H9 (cell line): Measurements from ENCODE around the gene MAPKAPK3. TPM values are rescaled to one million over a fixed set of nuclear protein-coding genes. Genes with fewer than 3 reads are reported as not detected.

Experiments used
- DNase-seq: peaks from one replicate; pipeline ENCODE4 v3.0.0-alpha.2; 2017
- H2AFZ ChIP-seq: one replicate; pipeline ENCODE4 v1.6.1; 2013; ENCODE audit warnings: mild to moderate bottlenecking, low read length, control low read depth, moderate library complexity
- H2AK5ac ChIP-seq: 2 replicates; pipeline ENCODE4 v1.6.1; 2013; ENCODE audit warnings: low read length, control low read depth, mixed read lengths; ENCODE audit not compliant: insufficient read length
- H2BK120ac ChIP-seq: one replicate; pipeline ENCODE4 v1.6.1; 2013; ENCODE audit warnings: low read depth, mild to moderate bottlenecking, low read length, control low read depth, inconsistent platforms; ENCODE audit not compliant: poor library complexity, severe bottlenecking
- H2BK12ac ChIP-seq: 2 replicates; pipeline ENCODE4 v1.6.1; 2013; ENCODE audit warnings: low read length, control low read depth, mixed read lengths, low read depth; ENCODE audit not compliant: insufficient read length
- H2BK15ac ChIP-seq: 2 replicates; pipeline ENCODE4 v1.6.1; 2013; ENCODE audit warnings: low read depth, low read length, control low read depth
- H2BK20ac ChIP-seq: one replicate; pipeline ENCODE4 v1.6.1; 2013; ENCODE audit warnings: low read depth, mild to moderate bottlenecking, low read length, control low read depth, inconsistent platforms; ENCODE audit not compliant: poor library complexity, severe bottlenecking
- H2BK5ac ChIP-seq: 2 replicates; pipeline ENCODE4 v1.6.1; 2013; ENCODE audit warnings: low read length, control low read depth, mixed read lengths; ENCODE audit not compliant: insufficient read length
- H3K14ac ChIP-seq: 2 replicates; pipeline ENCODE4 v1.6.1; 2013; ENCODE audit warnings: low read length, control low read depth; ENCODE audit not compliant: insufficient read depth
- H3K18ac ChIP-seq: 2 replicates; pipeline ENCODE4 v1.6.1; 2013; ENCODE audit warnings: low read depth, mild to moderate bottlenecking, mixed read lengths, low read length, control low read depth; ENCODE audit not compliant: insufficient read length
- H3K23ac ChIP-seq: 2 replicates; pipeline ENCODE4 v1.6.1; 2013; ENCODE audit warnings: low read length, control low read depth, mixed read lengths, low read depth; ENCODE audit not compliant: insufficient read length
- H3K23me2 ChIP-seq: 2 replicates; pipeline ENCODE4 v1.6.1; 2013; ENCODE audit warnings: low read depth, mild to moderate bottlenecking, mixed read lengths, low read length, control low read depth; ENCODE audit not compliant: insufficient read length, poor library complexity, severe bottlenecking
- H3K27ac ChIP-seq: 2 replicates; pipeline ENCODE4 v1.5.1; 2013; ENCODE audit warnings: low read length, control low read depth, mixed read lengths, low read depth; ENCODE audit not compliant: insufficient read length
- H3K27me3 ChIP-seq: 2 replicates; pipeline ENCODE4 v1.6.1; 2013; ENCODE audit warnings: low read length, control low read depth, inconsistent platforms; ENCODE audit not compliant: insufficient read depth
- H3K4ac ChIP-seq: 2 replicates; pipeline ENCODE4 v1.6.1; 2013; ENCODE audit warnings: low read depth, mild to moderate bottlenecking, control low read depth, inconsistent platforms, low read length, moderate library complexity
- H3K4me1 ChIP-seq: 2 replicates; pipeline ENCODE4 v1.6.1; 2013; ENCODE audit warnings: low read length, control low read depth, inconsistent platforms; ENCODE audit not compliant: insufficient read depth
- H3K4me2 ChIP-seq: 2 replicates; pipeline ENCODE4 v1.6.1; 2013; ENCODE audit warnings: low read length, control low read depth, mixed read lengths; ENCODE audit not compliant: insufficient read length, insufficient read depth
- H3K56ac ChIP-seq: 2 replicates; pipeline ENCODE4 v1.6.1; 2013; ENCODE audit warnings: low read depth, mild to moderate bottlenecking, mixed read lengths, low read length, control low read depth; ENCODE audit not compliant: insufficient read length
- H3K79me1 ChIP-seq: 2 replicates; pipeline ENCODE4 v1.6.1; 2013; ENCODE audit warnings: low read depth, mild to moderate bottlenecking, moderate library complexity, low read length, control low read depth, inconsistent platforms; ENCODE audit not compliant: insufficient read depth, poor library complexity, severe bottlenecking
- H3K79me2 ChIP-seq: 2 replicates; pipeline ENCODE4 v1.6.1; 2013; ENCODE audit warnings: low read length, control low read depth, inconsistent platforms; ENCODE audit not compliant: insufficient read depth
- H3K9ac ChIP-seq: 2 replicates; pipeline ENCODE4 v1.6.1; 2013; ENCODE audit warnings: low read length, control low read depth, mixed read lengths; ENCODE audit not compliant: insufficient read length; ENCODE audit errors: extremely low read depth
- H3K9me3 ChIP-seq: one replicate; pipeline ENCODE4 v1.6.1; 2013; ENCODE audit warnings: low read depth, low read length, inconsistent platforms; ENCODE audit not compliant: control insufficient read depth
- H3T11ph ChIP-seq: one replicate; pipeline ENCODE4 v1.6.1; 2013; ENCODE audit warnings: mild to moderate bottlenecking, low read length, control low read depth, inconsistent platforms
- H4K20me1 ChIP-seq: one replicate; pipeline ENCODE4 v1.6.1; 2013; ENCODE audit not compliant: control insufficient read depth, insufficient read length, insufficient read depth
- H4K5ac ChIP-seq: 2 replicates; pipeline ENCODE4 v1.6.1; 2013; ENCODE audit warnings: low read depth, mild to moderate bottlenecking, mixed read lengths, low read length, control low read depth; ENCODE audit not compliant: insufficient read length
- H4K8ac ChIP-seq: replicated peaks from 2 replicates; pipeline ENCODE4 v1.6.1; 2013; ENCODE audit warnings: low read length, control low read depth, mixed read lengths, low read depth; ENCODE audit not compliant: insufficient read length
- H4K91ac ChIP-seq: 2 replicates; pipeline ENCODE4 v1.6.1; 2013; ENCODE audit warnings: low read depth, mild to moderate bottlenecking, moderate library complexity, mixed read lengths, low read length, control low read depth; ENCODE audit not compliant: insufficient read length
- H3K27ac Mint-ChIP-seq, 3 experiments: 2 replicates in 2 of 3; 3 replicates in 1 of 3; pipeline ENCODE4 v1.8.0; 2020 to 2021; ENCODE audit warnings: mixed read lengths in 3 of 3, mild to moderate bottlenecking in 1 of 3, moderate library complexity in 1 of 3
- H3K27me3 Mint-ChIP-seq: 2 replicates; pipeline ENCODE4 v1.8.0; 2021; ENCODE audit warnings: low read depth, mild to moderate bottlenecking, moderate library complexity, mixed read lengths
- H3K36me3 Mint-ChIP-seq, 3 experiments: 2 replicates in 2 of 3; 3 replicates in 1 of 3; pipeline ENCODE4 v1.8.0; 2020 to 2021; ENCODE audit warnings: low read depth in 3 of 3, mixed read lengths in 3 of 3; ENCODE audit not compliant: insufficient read depth in 1 of 3
- H3K4me1 Mint-ChIP-seq, 2 experiments: 2 replicates each; pipeline ENCODE4 v1.8.0; 2020; ENCODE audit warnings: mixed read lengths in 2 of 2
- H3K4me3 Mint-ChIP-seq, 2 experiments: 2 replicates in 1 of 2; 3 replicates in 1 of 2; pipeline ENCODE4 v1.8.0; 2020 to 2021; ENCODE audit warnings: mild to moderate bottlenecking in 2 of 2, mixed read lengths in 2 of 2, moderate library complexity in 1 of 2
- H3K9me3 Mint-ChIP-seq, 2 experiments: 2 replicates in 1 of 2; 3 replicates in 1 of 2; pipeline ENCODE4 v1.8.0; 2020; ENCODE audit warnings: mild to moderate bottlenecking in 2 of 2, mixed read lengths in 2 of 2, moderate library complexity in 1 of 2
- CTCF ChIP-seq: fragments of 200-600 bp; sonication (generic); conservative IDR thresholded peaks from 3 replicates; pipeline ENCODE4 v1.8.0; 2021; ENCODE audit warnings: antibody characterized with exemption, mild to moderate bottlenecking
- WGBS: extraction: QIAGEN DNeasy Blood & Tissue Kit; methylation state at CpG from one replicate; pipeline ENCODE4 v1.1.7; 2013; ENCODE audit warnings: missing lambda C conversion rate, low lambda C conversion rate, mixed read lengths; ENCODE audit not compliant: insufficient read length; ENCODE audit errors: extremely low coverage; 5-methylcytosine and 5-hydroxymethylcytosine counted together
- total RNA-seq: library from RNA; stranded (reverse); gene quantifications from 2 replicates; pipeline ENCODE4 v1.2.1, GENCODE V29; 2021

MAPKAPK3 gene
- total RNA-seq, 1 experiment from 2014 or later: 57.9 TPM

GRCh38 chr3:50607271-50608091 lies 9.5 kb upstream of the MAPKAPK3 start:
- TF ChIP-seq CTCF: no peak

More at GRCh38 chr3:50607271-50608091, 9.5 kb upstream of the MAPKAPK3 start:
- Histone ChIP-seq H3K9ac (no peak overlapping the region), H3K4me2 (no peak overlapping the region), H4K91ac (no peak overlapping the region), H2BK15ac (no peak overlapping the region), H3K79me2 (no peaks in the 10 kb centered on the region), H4K8ac (no peak overlapping the region), H3K79me1 (no peaks in the 10 kb centered on the region), H2BK5ac (no peak overlapping the region), H2AK5ac (no peak overlapping the region), H4K20me1 (no peaks in the 10 kb centered on the region), H3K23me2 (peaks cover 12% of the 10 kb centered on the region), H3K56ac (no peak overlapping the region), H3K23ac (no peak overlapping the region), H3K27ac (no peak overlapping the region), H2BK120ac (no peak overlapping the region), H3K18ac (no peak overlapping the region), H2BK20ac (no peak overlapping the region), H3K4me1 (no peaks in the 10 kb centered on the region), H2AFZ (no peak overlapping the region), H2BK12ac (no peak overlapping the region), H3K4ac (no peak overlapping the region), H3K9me3 (no peaks in the 10 kb centered on the region), H3T11ph (no peak overlapping the region), H3K27me3 (peaks cover 5% of the 10 kb centered on the region; the same call in 1 of the 2 replicates), H3K14ac (no peak overlapping the region), H4K5ac (no peak overlapping the region)
- Mint-ChIP-seq H3K27ac (no peak overlapping the region), H3K4me3 (no peak overlapping the region), H3K27me3 (peaks cover 30% of the 10 kb centered on the region), H3K36me3 (peaks cover 0 to 1% (median 0%) of the 10 kb centered on the region in 3 experiments; a peak in 1 of 7 replicates), H3K4me1 (peaks cover 13 to 16% of the 10 kb centered on the region in 2 experiments), H3K9me3 (no peaks in the 10 kb centered on the region)
- no CpG with 5 or more reads among the region's 29 CpGs for WGBS
- DNase-seq: no peak
